Stimulated activated CD4-positive, alpha-beta T cell treated with anti-CD3 and anti-CD28 coated beads, Interleukin-12 subunit alpha, Interleukin-12 subunit beta, amount 100 ng/mL, for 4 hours (primary cell): ENCODE measurements around the gene MAOA.
"Not testable (repeated sequence)": the region's sequence is repeated elsewhere in the genome, so short reads cannot be mapped to it uniquely, and the experiment has no call there.

ENCODE experiments used
- DNase-seq: peaks from one replicate; pipeline ENCODE4 v3.0.0-alpha.2; 2020

MAOA gene

GRCh38 chrX:43664258-43664657, 8.2 kb downstream of the MAOA start:
- no peak for DNase-seq

GRCh38 chrX:43664708-43665107, 8.6 kb downstream of the MAOA start:
- DNase-seq = no peak

- no peak for DNase-seq
Observed at GRCh38 chrX:43666311-43666912, 10.3 kb downstream of the MAOA start.

- not testable (repeated sequence) for DNase-seq
Observed at GRCh38 chrX:43675965-43676628, 20.0 kb downstream of the MAOA start.

DNA sequence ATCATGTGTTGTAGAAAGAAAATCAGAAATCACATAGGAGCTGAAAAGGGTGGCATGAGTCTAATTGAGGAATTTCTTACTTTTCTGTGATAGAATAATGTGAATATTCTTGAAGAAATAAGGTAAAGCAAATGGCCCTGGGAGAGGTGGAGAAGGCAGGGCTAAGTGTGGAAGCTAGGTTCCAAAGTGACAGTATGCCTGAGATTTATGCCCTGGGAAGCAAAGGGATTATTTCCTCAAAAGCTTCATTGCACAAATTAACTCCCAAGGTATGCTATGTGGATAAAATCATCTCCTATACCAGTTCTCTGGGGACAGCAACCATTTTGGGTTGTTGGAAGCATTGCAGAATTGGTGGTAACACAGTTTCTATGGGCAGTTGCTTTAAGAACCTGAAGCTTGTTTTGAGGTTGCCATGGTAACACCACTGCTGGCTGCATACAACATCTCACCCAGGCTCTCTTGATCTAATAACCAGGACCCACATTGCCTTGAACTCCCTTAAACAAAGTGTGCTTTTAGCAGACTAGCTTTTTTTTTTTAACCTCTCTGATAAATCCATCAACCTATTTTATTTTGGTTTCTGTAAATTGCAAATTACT, 21.0 kb downstream of the MAOA start:
- no peak for DNase-seq

DNA sequence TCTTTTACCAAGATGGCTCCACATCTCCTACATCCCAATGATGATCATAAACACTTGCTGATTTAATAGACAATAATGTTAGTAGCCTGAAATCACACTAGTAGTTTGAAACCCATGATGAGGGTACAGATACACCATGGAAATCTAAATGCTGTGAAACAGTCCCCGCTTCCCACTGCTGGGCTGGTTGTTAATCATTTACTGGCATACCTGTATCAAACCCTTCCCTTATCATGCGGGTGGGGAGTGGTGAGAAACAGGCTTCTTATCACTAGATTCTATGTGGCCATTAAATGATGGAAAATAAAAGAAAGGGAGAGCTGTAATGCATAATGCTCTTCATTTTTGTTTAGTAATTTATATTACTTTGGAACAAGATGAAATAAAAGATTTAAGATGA, 21.9 kb downstream of the MAOA start:
- DNase-seq = no peak

DNA sequence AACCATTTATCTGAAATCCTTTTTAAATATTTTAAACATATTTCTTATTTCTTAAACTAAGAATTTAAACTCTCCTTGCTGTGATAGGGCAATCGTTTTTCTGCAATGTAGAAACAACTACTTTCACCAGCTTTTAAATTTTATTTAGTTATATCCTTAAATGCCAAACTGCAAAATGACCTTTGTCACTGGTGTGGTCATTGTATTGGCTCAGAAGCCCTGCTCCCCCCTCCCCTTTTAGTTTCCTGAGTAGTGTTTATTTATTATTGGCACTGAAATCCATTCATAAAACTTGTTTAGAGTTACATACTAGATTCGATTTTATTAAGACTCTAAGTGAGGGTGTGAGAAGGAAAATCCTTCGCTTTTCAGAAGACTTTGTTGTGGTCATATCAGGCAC, 23.0 kb downstream of the MAOA start:
- DNase-seq = no peak

- no peak for DNase-seq
Observed at GRCh38 chrX:43679778-43680177, 23.7 kb downstream of the MAOA start.

DNA sequence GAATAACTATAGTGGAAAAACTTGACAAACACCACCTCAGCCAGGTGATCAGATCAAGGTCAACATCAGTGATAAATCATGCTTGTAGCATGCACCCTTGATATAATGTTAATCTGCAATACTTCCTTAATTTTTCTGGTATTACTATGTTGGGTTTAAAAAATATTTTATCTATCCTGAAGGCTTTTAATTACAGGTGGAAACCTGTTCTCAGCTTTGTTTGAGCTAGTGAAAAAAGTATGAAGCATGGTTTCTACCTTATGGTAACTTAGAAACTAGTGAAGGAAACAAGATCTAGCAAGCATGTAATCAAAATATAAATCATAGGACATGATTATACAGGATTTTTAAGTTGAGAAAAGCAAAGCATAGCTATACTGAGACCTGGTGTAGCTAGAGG, 26.6 kb downstream of the MAOA start:
- DNase-seq = no peak

DNA sequence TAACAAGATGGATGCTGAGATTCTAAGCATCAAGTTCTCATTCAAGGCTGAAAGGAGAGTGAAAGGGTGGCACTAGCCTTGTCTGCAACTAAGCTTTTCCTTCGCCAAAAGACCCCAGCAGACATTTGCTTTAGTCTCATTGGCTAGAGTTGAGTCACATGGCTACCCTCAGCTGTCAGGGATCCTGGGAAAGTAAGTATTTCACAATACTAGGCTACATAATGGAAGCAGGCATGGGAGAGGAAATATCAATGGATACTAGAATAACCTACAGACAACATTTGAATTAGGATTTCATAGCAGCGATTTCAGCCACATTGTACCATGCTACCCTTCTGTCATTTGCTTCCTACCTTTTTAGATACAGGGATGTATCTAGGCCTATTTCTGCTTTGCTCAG, 29.1 kb downstream of the MAOA start:
- no peak for DNase-seq

GRCh38 chrX:43688586-43688985, 32.5 kb downstream of the MAOA start:
- no peak for DNase-seq

GRCh38 chrX:43693602-43694406, 37.7 kb downstream of the MAOA start:
- no peak for DNase-seq

GRCh38 chrX:43699475-43699874, 43.4 kb downstream of the MAOA start:
- no peak for DNase-seq

DNA sequence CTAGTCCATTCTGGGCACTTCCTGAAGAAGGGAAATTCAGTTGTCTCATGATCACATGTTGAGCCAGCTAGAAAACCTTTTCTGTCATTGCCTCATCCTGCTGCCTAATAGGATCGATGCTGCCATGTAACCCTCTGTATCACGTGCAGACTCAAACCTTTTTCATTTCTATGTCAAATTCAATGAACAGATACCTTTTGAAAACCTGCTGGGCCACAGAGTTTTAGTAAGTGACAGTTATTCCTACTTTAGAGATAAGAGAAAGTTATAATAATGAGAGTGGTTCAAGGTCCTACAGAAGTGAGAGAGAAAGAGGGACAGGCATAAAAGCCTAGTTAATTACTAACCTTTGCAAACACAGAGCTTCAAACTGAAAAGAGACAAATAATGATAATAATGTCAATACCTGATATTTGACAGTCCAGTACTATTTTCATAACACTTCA, 46.0 kb downstream of the MAOA start:
- no peak for DNase-seq

- DNase-seq = no peak
Observed at GRCh38 chrX:43702660-43703059, 46.6 kb downstream of the MAOA start.

GRCh38 chrX:43703211-43703791, 47.2 kb downstream of the MAOA start:
- DNase-seq = no peak

- DNase-seq = no peak
Observed at GRCh38 chrX:43706786-43707370, 50.8 kb downstream of the MAOA start.

DNA sequence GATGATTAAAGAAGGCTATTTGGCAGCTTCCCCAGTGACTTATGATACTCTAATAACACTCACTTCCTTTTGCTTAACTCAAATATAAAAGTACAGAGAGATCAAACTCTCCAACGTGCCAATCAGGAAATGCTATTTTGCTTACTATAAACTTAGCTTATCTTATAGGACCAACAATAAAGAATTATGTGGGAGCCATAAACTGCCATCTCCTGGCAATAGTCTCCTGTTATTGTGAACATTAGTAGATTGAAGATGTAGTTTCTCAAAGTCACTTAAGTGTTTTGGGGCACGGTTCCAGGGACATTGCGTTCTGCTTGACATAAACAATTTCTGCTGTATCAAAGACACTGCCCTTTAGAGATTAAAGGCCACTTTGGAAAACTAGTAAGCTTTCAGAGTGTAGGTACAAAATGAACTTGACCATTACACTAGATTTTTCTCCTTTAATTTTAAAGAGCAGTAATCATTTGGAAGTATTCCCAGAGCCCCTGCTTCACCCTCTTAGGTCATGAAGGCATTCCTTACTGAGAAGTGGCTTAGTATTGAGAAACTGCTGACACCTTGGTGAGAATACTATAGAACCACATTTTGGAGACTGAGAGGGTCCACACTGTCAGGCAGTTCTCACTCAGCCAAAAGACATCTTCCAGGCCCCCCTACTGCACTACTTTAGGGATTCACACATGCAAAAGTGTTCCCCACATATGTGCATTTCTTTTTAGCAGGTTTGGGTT, 51.9 kb downstream of the MAOA start:
- no peak for DNase-seq

- no peak for DNase-seq
Observed at GRCh38 chrX:43716144-43716543, 60.0 kb downstream of the MAOA start.

GRCh38 chrX:43716696-43717095, 60.6 kb downstream of the MAOA start:
- DNase-seq = no peak

DNA sequence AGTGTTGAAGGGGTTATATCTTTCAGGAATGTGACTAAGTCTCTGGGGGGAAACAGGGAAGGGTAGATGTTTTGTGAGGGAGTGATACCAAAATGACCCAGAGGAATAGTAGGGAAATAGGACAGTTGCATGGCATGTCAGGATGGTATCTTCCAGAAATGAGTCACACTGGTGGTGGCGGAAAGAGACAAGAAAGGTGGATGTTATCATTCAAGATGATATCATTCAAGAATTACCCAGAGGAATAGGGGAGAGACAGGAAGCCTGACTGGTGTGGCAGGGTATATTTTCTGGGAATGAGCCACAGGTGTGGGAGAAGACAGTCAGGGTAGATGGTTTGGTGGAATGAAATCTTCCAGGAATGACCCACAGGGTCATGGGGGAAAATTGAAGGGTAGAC, 61.1 kb downstream of the MAOA start:
- no peak for DNase-seq

DNA sequence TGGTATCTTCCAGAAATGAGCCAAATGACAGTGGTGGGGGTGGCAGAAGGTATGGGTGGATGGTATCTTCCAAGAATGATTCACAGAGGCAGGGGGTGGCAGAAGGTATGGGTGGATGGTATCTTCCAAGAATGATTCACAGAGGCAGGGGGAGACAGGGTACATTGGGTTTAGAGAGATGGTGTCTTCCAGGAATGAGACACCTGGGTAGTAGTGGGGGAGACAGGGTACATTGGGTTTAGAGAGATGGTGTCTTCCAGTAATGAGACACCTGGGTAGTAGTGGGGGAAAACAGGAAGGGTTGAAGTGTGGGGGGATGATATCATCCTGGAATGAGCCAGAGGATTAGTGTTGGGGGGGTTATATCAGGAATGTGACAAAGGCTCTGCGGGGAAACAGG, 62.0 kb downstream of the MAOA start:
- no peak for DNase-seq
